DMS53 treated with DMSO at 0.1 percent for 48 hours (cell line): ENCODE data around the gene PLEKHG4.

Experiments
- DNase-seq: peaks from one replicate; lab custom pipeline; 2025; ENCODE audit not compliant: unreplicated experiment; lab: John Stamatoyannopoulos, UW

PLEKHG4 gene

GRCh38 chr16:67245674-67246080, 33.7 kb upstream of the PLEKHG4 start:
- DNase-seq = no peak

- DNase-seq = peak; percentile 53
These were observed 33.1 kb upstream of the PLEKHG4 start for GRCh38 chr16:67246081-67246755.

GRCh38 chr16:67246756-67247191, 32.6 kb upstream of the PLEKHG4 start:
- DNase-seq = peak; percentile 81

- DNase-seq = peak; percentile 71
These were observed 31.9 kb upstream of the PLEKHG4 start, which contains the start of gene FHOD1 for GRCh38 chr16:67247192-67248072. FHOD1 (minus strand) TSS chr16:67247481; CDS start chr16:67247410, 71 bp downstream.

- no peak for DNase-seq
These were observed 31.3 kb upstream of the PLEKHG4 start for GRCh38 chr16:67248073-67248400.

- DNase-seq = no peak
These were observed 30.7 kb upstream of the PLEKHG4 start, which contains the start of gene SLC9A5 for GRCh38 chr16:67248401-67249177. SLC9A5 (plus strand) TSS chr16:67248979; CDS start chr16:67249015, 36 bp downstream.

GRCh38 chr16:67249178-67250044, 29.9 kb upstream of the PLEKHG4 start:
- DNase-seq = no peak

- DNase-seq = no peak
These were observed 29.3 kb upstream of the PLEKHG4 start for GRCh38 chr16:67250045-67250327.

- DNase-seq = no peak
These were observed 26.5 kb upstream of the PLEKHG4 start for GRCh38 chr16:67252609-67253497.

- DNase-seq = no peak
These were observed 24.4 kb upstream of the PLEKHG4 start for GRCh38 chr16:67254801-67255552.

GRCh38 chr16:67255553-67256221, 23.6 kb upstream of the PLEKHG4 start:
- no peak for DNase-seq

GRCh38 chr16:67256701-67257230, 22.6 kb upstream of the PLEKHG4 start:
- DNase-seq = no peak

- DNase-seq = no peak
These were observed 21.7 kb upstream of the PLEKHG4 start for GRCh38 chr16:67257486-67258160.

- no peak for DNase-seq
These were observed 21.0 kb upstream of the PLEKHG4 start for GRCh38 chr16:67258161-67258835.

- DNase-seq = no peak
These were observed 19.6 kb upstream of the PLEKHG4 start for GRCh38 chr16:67259705-67260104.

- DNase-seq = peak; percentile 42
These were observed 18.8 kb upstream of the PLEKHG4 start for GRCh38 chr16:67260426-67261063.
